ENCODE data around the gene PPM1L.

Gene PPM1L

DNA sequence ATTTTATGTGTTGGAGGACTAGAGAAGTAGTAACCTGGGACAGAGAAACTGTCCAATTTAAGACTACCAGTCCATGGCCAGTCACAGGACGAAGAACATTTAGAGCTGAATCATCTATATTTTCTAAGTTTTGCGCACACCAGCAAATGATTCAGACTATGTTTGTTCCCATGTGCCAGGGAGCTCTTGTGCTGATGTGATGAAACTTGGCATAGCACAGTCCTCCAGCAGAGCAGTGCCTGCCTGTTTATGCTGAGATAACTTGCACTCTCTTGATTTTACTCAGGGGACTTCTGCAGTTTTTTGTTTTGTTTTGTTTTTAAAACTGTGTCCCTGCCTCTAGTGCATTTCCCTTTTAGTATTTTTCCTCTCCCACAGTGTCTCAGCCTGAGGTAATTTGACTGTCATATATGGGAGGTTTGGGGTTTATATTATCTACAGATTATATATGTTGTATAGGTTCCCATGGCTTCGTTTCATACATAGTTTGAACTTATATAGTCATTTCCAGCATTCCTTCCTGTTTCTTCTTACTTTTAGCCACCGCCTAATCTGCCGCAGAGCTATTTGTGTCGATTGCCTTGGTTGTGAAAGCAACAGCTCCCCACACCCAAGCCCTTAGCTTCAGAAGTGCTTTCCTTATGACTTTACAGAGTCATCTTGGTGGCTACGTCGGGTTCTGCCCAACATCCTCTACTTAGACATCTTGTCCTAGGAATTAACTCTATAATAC is 45.5 kb downstream of the PPM1L start:
- no peaks in the 10 kb centered on the region for H3K9me3 ChIP-seq (ENCODE audit: control insufficient read depth in 1 of 2, low read length in 2 of 2)
- no peaks in the 10 kb centered on the region for H3K4me1 ChIP-seq (ENCODE audit: control insufficient read depth in 1 of 2, insufficient read depth in 2 of 2, low read length in 2 of 2)
- no peak overlapping the region for H3K27ac ChIP-seq (ENCODE audit: low read depth, low read length)
- peak overlapping the region in 1 of 2 donors; percentile 24 for H3K4me3 ChIP-seq (ENCODE audit: low read depth in 1 of 2, low read length in 2 of 2)
- no peaks in the 10 kb centered on the region for H3K27me3 ChIP-seq (ENCODE audit: control insufficient read depth in 1 of 2, insufficient read depth in 2 of 2, low read length in 2 of 2)
- H3K9ac ChIP-seq (ENCODE audit: low read depth in 1 of 2, low read length in 2 of 2) = no peak overlapping the region
- H3K36me3 ChIP-seq (ENCODE audit: control insufficient read depth in 1 of 2, insufficient read depth in 2 of 2, low read length in 2 of 2) = no peaks in the 10 kb centered on the region

DNA sequence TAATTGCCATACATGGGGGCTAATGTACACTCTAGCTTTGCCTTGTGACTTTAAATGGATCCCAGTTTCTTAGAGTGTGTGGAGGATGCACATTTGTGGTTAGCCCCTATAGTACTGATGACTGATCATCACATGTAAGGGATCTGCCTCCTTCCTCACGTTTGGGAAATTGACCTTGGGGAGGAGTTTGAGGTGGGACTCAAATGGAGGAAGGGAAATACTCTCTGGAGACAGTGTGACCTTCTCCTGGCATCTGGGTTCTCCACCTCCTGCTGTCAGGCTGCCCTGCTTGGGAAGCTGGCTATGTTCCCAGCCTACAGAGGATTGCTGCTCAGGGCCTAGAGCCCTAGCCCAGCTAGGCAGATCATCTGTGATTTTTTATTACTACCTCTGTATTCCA is 48.7 kb downstream of the PPM1L start:
- no peaks in the 10 kb centered on the region for H3K27me3 ChIP-seq (ENCODE audit: control insufficient read depth in 1 of 2, insufficient read depth in 2 of 2, low read length in 2 of 2)
- no peaks in the 10 kb centered on the region for H3K36me3 ChIP-seq (ENCODE audit: control insufficient read depth in 1 of 2, insufficient read depth in 2 of 2, low read length in 2 of 2)
- H3K9me3 ChIP-seq (ENCODE audit: control insufficient read depth in 1 of 2, low read length in 2 of 2) = no peaks in the 10 kb centered on the region
- H3K4me1 ChIP-seq (ENCODE audit: control insufficient read depth in 1 of 2, insufficient read depth in 2 of 2, low read length in 2 of 2) = no peaks in the 10 kb centered on the region
- no peak overlapping the region for H3K4me3 ChIP-seq (ENCODE audit: low read depth in 1 of 2, low read length in 2 of 2)
- no peak overlapping the region for H3K27ac ChIP-seq (ENCODE audit: low read depth, low read length)
- H3K9ac ChIP-seq (ENCODE audit: low read depth in 1 of 2, low read length in 2 of 2) = no peak overlapping the region

- no peak overlapping the region for H3K4me3 ChIP-seq (ENCODE audit: low read depth in 1 of 2, low read length in 2 of 2)
- no peak overlapping the region for H3K9ac ChIP-seq (ENCODE audit: low read depth in 1 of 2, low read length in 2 of 2)
- no peaks in the 10 kb centered on the region for H3K36me3 ChIP-seq (ENCODE audit: control insufficient read depth in 1 of 2, insufficient read depth in 2 of 2, low read length in 2 of 2)
- H3K4me1 ChIP-seq (ENCODE audit: control insufficient read depth in 1 of 2, insufficient read depth in 2 of 2, low read length in 2 of 2) = no peaks in the 10 kb centered on the region
- no peaks in the 10 kb centered on the region for H3K27me3 ChIP-seq (ENCODE audit: control insufficient read depth in 1 of 2, insufficient read depth in 2 of 2, low read length in 2 of 2)
- H3K9me3 ChIP-seq (ENCODE audit: control insufficient read depth in 1 of 2, low read length in 2 of 2) = no peaks in the 10 kb centered on the region
- no peak overlapping the region for H3K27ac ChIP-seq (ENCODE audit: low read depth, low read length)
Observed at GRCh38 chr3:160806094-160806493, 50.1 kb downstream of the PPM1L start.

DNA sequence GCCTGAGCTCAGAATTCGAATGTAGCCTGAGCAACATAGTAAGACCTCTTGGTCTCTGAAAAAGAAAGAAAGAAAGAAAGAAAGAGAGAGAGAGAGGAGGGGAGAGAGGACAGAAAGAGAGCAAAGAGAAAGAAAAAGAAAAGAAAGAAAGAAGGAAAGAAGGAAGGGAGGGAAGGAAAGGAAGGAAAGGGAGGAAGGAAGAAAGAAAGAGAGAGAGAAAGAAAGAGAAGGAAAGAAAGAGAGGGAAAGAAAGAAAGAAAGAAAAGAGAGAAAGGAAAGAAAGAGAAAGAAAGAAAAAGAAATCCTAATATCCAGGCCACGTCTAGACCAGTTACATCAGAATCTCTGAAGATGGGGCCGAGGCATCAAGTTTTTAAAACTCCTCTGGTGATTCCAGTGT is 50.7 kb downstream of the PPM1L start:
- H3K36me3 ChIP-seq (ENCODE audit: control insufficient read depth in 1 of 2, insufficient read depth in 2 of 2, low read length in 2 of 2) = no peaks in the 10 kb centered on the region
- no peak overlapping the region for H3K9ac ChIP-seq (ENCODE audit: low read depth in 1 of 2, low read length in 2 of 2)
- H3K9me3 ChIP-seq (ENCODE audit: control insufficient read depth in 1 of 2, low read length in 2 of 2) = no peaks in the 10 kb centered on the region
- H3K4me1 ChIP-seq (ENCODE audit: control insufficient read depth in 1 of 2, insufficient read depth in 2 of 2, low read length in 2 of 2) = no peaks in the 10 kb centered on the region
- no peak overlapping the region for H3K27ac ChIP-seq (ENCODE audit: low read depth, low read length)
- no peaks in the 10 kb centered on the region for H3K27me3 ChIP-seq (ENCODE audit: control insufficient read depth in 1 of 2, insufficient read depth in 2 of 2, low read length in 2 of 2)
- H3K4me3 ChIP-seq (ENCODE audit: low read depth in 1 of 2, low read length in 2 of 2) = no peak overlapping the region

GRCh38 chr3:160808838-160809237 is 52.8 kb downstream of the PPM1L start:
- Histone ChIP-seq H3K9me3 (ENCODE audit: control insufficient read depth in 1 of 2, low read length in 2 of 2) (no peaks in the 10 kb centered on the region), H3K9ac (ENCODE audit: low read depth in 1 of 2, low read length in 2 of 2) (no peak overlapping the region), H3K36me3 (ENCODE audit: control insufficient read depth in 1 of 2, insufficient read depth in 2 of 2, low read length in 2 of 2) (no peaks in the 10 kb centered on the region), H3K27ac (ENCODE audit: low read depth, low read length) (no peak overlapping the region), H3K4me3 (ENCODE audit: low read depth in 1 of 2, low read length in 2 of 2) (no peak overlapping the region), H3K27me3 (ENCODE audit: control insufficient read depth in 1 of 2, insufficient read depth in 2 of 2, low read length in 2 of 2) (no peaks in the 10 kb centered on the region), H3K4me1 (ENCODE audit: control insufficient read depth in 1 of 2, insufficient read depth in 2 of 2, low read length in 2 of 2) (no peaks in the 10 kb centered on the region)

- H3K27me3 ChIP-seq (ENCODE audit: control insufficient read depth in 1 of 2, insufficient read depth in 2 of 2, low read length in 2 of 2) = no peaks in the 10 kb centered on the region
- no peaks in the 10 kb centered on the region for H3K36me3 ChIP-seq (ENCODE audit: control insufficient read depth in 1 of 2, insufficient read depth in 2 of 2, low read length in 2 of 2)
- no peak overlapping the region for H3K4me3 ChIP-seq (ENCODE audit: low read depth in 1 of 2, low read length in 2 of 2)
- H3K27ac ChIP-seq (ENCODE audit: low read depth, low read length) = no peak overlapping the region
- no peaks in the 10 kb centered on the region for H3K4me1 ChIP-seq (ENCODE audit: control insufficient read depth in 1 of 2, insufficient read depth in 2 of 2, low read length in 2 of 2)
- no peak overlapping the region for H3K9ac ChIP-seq (ENCODE audit: low read depth in 1 of 2, low read length in 2 of 2)
- no peaks in the 10 kb centered on the region for H3K9me3 ChIP-seq (ENCODE audit: control insufficient read depth in 1 of 2, low read length in 2 of 2)
Observed at GRCh38 chr3:160809453-160809852, 53.4 kb downstream of the PPM1L start.

DNA sequence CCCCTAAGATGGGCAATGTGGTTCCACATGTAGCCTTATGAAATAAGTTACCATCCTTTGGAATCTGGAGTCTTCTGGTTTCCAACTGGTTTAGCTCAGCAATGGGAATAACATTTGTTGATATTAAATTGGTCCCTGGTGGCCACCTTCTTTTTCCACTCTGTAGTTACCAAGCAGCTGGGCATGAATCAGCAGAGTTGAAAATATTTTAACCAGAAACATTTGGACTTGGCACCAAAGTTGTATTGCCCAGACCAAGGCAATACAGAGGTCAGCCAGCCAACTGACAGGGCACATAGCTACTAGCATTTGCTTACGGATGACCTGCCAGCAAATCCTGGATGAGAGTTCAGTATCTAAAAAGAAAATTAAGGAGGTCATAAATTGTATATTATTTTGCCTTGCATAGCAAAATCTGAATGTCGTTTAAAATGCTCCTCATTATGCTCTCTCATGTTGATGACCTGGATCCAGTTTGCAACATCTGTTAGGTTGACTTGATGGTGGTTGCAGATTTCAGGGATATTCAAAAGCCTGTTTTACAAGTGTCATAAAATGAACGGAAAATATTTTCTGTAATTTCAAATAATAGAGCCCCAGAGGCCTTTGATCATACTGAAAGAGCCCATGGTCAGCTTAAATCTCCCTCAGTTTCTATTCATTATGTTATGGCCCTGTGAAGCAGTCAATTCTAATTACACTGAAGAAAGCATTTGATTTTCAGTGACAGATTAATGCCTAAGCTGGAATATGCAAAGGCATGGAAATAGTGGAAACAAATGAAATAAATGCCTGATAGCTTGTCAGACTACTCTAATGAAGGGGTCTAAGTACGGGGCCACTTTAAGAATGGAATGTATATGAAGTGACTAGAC is 54.6 kb downstream of the PPM1L start:
- Histone ChIP-seq H3K9me3 (ENCODE audit: control insufficient read depth in 1 of 2, low read length in 2 of 2) (no peaks in the 10 kb centered on the region), H3K27me3 (ENCODE audit: control insufficient read depth in 1 of 2, insufficient read depth in 2 of 2, low read length in 2 of 2) (no peaks in the 10 kb centered on the region), H3K9ac (ENCODE audit: low read depth in 1 of 2, low read length in 2 of 2) (no peak overlapping the region), H3K27ac (ENCODE audit: low read depth, low read length) (no peak overlapping the region), H3K4me3 (ENCODE audit: low read depth in 1 of 2, low read length in 2 of 2) (no peak overlapping the region), H3K4me1 (ENCODE audit: control insufficient read depth in 1 of 2, insufficient read depth in 2 of 2, low read length in 2 of 2) (no peaks in the 10 kb centered on the region), H3K36me3 (ENCODE audit: control insufficient read depth in 1 of 2, insufficient read depth in 2 of 2, low read length in 2 of 2) (no peaks in the 10 kb centered on the region)

GRCh38 chr3:160811237-160811548 is 55.2 kb downstream of the PPM1L start:
- Histone ChIP-seq H3K27me3 (ENCODE audit: control insufficient read depth in 1 of 2, insufficient read depth in 2 of 2, low read length in 2 of 2) (no peaks in the 10 kb centered on the region), H3K36me3 (ENCODE audit: control insufficient read depth in 1 of 2, insufficient read depth in 2 of 2, low read length in 2 of 2) (no peaks in the 10 kb centered on the region), H3K4me3 (ENCODE audit: low read depth in 1 of 2, low read length in 2 of 2) (no peak overlapping the region), H3K9ac (ENCODE audit: low read depth in 1 of 2, low read length in 2 of 2) (no peak overlapping the region), H3K4me1 (ENCODE audit: control insufficient read depth in 1 of 2, insufficient read depth in 2 of 2, low read length in 2 of 2) (no peaks in the 10 kb centered on the region), H3K9me3 (ENCODE audit: control insufficient read depth in 1 of 2, low read length in 2 of 2) (no peaks in the 10 kb centered on the region), H3K27ac (ENCODE audit: low read depth, low read length) (no peak overlapping the region)

DNA sequence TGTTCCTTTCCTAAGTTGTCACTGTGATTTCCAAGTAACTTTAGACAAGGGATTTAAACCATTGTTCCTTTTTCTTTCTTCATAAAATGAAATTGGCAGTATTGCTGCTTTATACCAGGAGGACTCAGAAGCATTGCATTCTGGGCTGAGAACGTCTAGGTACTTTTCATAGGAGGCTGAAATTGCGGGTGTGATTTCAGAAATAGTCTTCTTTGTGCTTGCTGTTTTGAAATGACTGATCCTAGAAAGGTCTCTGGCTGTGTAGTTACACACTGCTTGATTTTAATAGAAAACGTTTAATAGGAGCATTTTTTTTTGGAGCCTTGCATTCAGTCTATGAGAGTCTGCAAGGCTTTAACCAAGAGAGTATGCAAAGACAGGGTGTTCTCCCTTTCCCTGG is 56.3 kb downstream of the PPM1L start:
- H3K27me3 ChIP-seq (ENCODE audit: control insufficient read depth in 1 of 2, insufficient read depth in 2 of 2, low read length in 2 of 2) = no peaks in the 10 kb centered on the region
- no peak overlapping the region for H3K9ac ChIP-seq (ENCODE audit: low read depth in 1 of 2, low read length in 2 of 2)
- H3K4me3 ChIP-seq (ENCODE audit: low read depth in 1 of 2, low read length in 2 of 2) = no peak overlapping the region
- H3K27ac ChIP-seq (ENCODE audit: low read depth, low read length) = no peak overlapping the region
- no peaks in the 10 kb centered on the region for H3K9me3 ChIP-seq (ENCODE audit: control insufficient read depth in 1 of 2, low read length in 2 of 2)
- no peaks in the 10 kb centered on the region for H3K4me1 ChIP-seq (ENCODE audit: control insufficient read depth in 1 of 2, insufficient read depth in 2 of 2, low read length in 2 of 2)
- H3K36me3 ChIP-seq (ENCODE audit: control insufficient read depth in 1 of 2, insufficient read depth in 2 of 2, low read length in 2 of 2) = no peaks in the 10 kb centered on the region

DNA sequence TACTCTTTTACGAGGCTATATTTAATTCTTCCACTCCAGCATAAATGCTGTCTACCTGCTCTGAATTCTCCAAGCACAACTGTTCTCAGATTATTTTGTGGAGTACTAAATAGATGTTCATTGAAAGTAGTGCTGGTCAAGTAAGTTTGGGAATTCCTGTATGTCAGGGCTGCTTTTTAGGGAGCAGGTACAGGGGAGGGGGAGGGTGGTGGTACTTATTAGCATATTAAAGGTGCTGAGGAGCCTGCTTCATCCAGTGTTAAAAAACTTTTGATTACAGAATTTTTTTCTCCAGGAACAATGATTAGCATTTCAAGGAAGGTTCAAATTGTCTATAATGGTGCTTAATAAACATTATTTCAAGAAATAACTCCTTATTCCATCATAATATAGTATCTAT is 59.2 kb downstream of the PPM1L start:
- no peak overlapping the region for H3K27ac ChIP-seq (ENCODE audit: low read depth, low read length)
- H3K36me3 ChIP-seq (ENCODE audit: control insufficient read depth in 1 of 2, insufficient read depth in 2 of 2, low read length in 2 of 2) = no peaks in the 10 kb centered on the region
- H3K4me3 ChIP-seq (ENCODE audit: low read depth in 1 of 2, low read length in 2 of 2) = no peak overlapping the region
- H3K9me3 ChIP-seq (ENCODE audit: control insufficient read depth in 1 of 2, low read length in 2 of 2) = no peaks in the 10 kb centered on the region
- H3K27me3 ChIP-seq (ENCODE audit: control insufficient read depth in 1 of 2, insufficient read depth in 2 of 2, low read length in 2 of 2) = no peaks in the 10 kb centered on the region
- H3K4me1 ChIP-seq (ENCODE audit: control insufficient read depth in 1 of 2, insufficient read depth in 2 of 2, low read length in 2 of 2) = no peaks in the 10 kb centered on the region
- H3K9ac ChIP-seq (ENCODE audit: low read depth in 1 of 2, low read length in 2 of 2) = no peak overlapping the region
